PFSK-1 (cell line): ENCODE measurements around the gene MBD5.

ENCODE experiments used
- POLR2AphosphoS5 ChIP-seq: IDR thresholded peaks from 2 replicates; pipeline ENCODE4 v1.6.1; 2012; ENCODE audit warnings: low read depth, mild to moderate bottlenecking, control low read depth, low read length, moderate library complexity
- REST ChIP-seq, 2 experiments: IDR thresholded peaks; 2 replicates each; pipeline versions ENCODE4 v1.6.1 to v1.8.0; 2011 to 2012; ENCODE audit warnings: low read depth in 2 of 2, low read length in 2 of 2, control low read depth in 1 of 2, inconsistent platforms in 1 of 2, mild to moderate bottlenecking in 1 of 2, moderate library complexity in 1 of 2; ENCODE audit not compliant: insufficient read depth in 1 of 2
- SIN3A ChIP-seq: IDR thresholded peaks from 2 replicates; pipeline ENCODE4 v1.6.1; 2012; ENCODE audit warnings: mild to moderate bottlenecking, low read length, moderate library complexity, borderline replicate concordance; ENCODE audit not compliant: insufficient read depth

GRCh38 chr2:148048475-148049221 is 27.8 kb downstream of the MBD5 start:
- no peak for TF ChIP-seq POLR2AphosphoS5
- TF ChIP-seq SIN3A, result no peak
- TF ChIP-seq REST (IDR thresholded peaks at IDR 0.05; ENCODE audit: insufficient read depth in 1 of 2, low read depth in 2 of 2, low read length in 2 of 2), result no peak
